ENCODE results near the gene PTPN1. TPM values are rescaled to one million over a fixed set of nuclear protein-coding genes. Genes with fewer than 3 reads are reported as not detected.

Gene PTPN1
- total RNA-seq, 6 experiments from 2014 or later = 37.8 to 46.5 (median 45.2) TPM

- peaks cover 6% of the 10 kb centered on the region; the same call in 1 of the 2 replicates for H3K4me1 Mint-ChIP-seq (ENCODE audit: low read depth)
These were observed 79.6 kb downstream of the PTPN1 start for GRCh38 chr20:50589548-50590347.

GRCh38 chr20:50590348-50590664, 80.1 kb downstream of the PTPN1 start:
- TF ChIP-seq, protein P1, sequence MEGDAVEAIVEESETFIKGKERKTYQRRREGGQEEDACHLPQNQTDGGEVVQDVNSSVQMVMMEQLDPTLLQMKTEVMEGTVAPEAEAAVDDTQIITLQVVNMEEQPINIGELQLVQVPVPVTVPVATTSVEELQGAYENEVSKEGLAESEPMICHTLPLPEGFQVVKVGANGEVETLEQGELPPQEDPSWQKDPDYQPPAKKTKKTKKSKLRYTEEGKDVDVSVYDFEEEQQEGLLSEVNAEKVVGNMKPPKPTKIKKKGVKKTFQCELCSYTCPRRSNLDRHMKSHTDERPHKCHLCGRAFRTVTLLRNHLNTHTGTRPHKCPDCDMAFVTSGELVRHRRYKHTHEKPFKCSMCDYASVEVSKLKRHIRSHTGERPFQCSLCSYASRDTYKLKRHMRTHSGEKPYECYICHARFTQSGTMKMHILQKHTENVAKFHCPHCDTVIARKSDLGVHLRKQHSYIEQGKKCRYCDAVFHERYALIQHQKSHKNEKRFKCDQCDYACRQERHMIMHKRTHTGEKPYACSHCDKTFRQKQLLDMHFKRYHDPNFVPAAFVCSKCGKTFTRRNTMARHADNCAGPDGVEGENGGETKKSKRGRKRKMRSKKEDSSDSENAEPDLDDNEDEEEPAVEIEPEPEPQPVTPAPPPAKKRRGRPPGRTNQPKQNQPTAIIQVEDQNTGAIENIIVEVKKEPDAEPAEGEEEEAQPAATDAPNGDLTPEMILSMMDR (IDR thresholded peaks at IDR 0.05) = no peak
- H3K4me1 Mint-ChIP-seq (ENCODE audit: low read depth) = peaks cover 6% of the 10 kb centered on the region; the same call in 1 of the 2 replicates
- H3K27me3 Mint-ChIP-seq (ENCODE audit: insufficient read depth) = peaks cover 12% of the 10 kb centered on the region
- H3K27ac Mint-ChIP-seq = no peak overlapping the region
- no peak overlapping the region for H3K4me3 Mint-ChIP-seq
- no peak for DNase-seq
- peaks cover 6% of the 10 kb centered on the region for H3K36me3 Mint-ChIP-seq (ENCODE audit: low read depth)
- H3K9me3 Mint-ChIP-seq = no peaks in the 10 kb centered on the region

More at GRCh38 chr20:50589548-50590347, 79.6 kb downstream of the PTPN1 start:
- TF ChIP-seq, protein P1 (IDR thresholded peaks at IDR 0.05) = no peak
- Mint-ChIP-seq H3K4me3 (no peak overlapping the region), H3K27ac (no peak overlapping the region), H3K27me3 (ENCODE audit: insufficient read depth) (peaks cover 10% of the 10 kb centered on the region), H3K36me3 (ENCODE audit: low read depth) (peaks cover 6% of the 10 kb centered on the region), H3K9me3 (no peaks in the 10 kb centered on the region)
- no peak for DNase-seq

- H3K27me3 Mint-ChIP-seq (ENCODE audit: insufficient read depth) = peaks cover 19% of the 10 kb centered on the region
- H3K27ac Mint-ChIP-seq = no peak overlapping the region
- H3K4me1 Mint-ChIP-seq (ENCODE audit: low read depth) = peaks cover 6% of the 10 kb centered on the region; the same call in 1 of the 2 replicates
- H3K9me3 Mint-ChIP-seq = no peaks in the 10 kb centered on the region
- TF ChIP-seq, protein P1 (IDR thresholded peaks at IDR 0.05) = no peak
- H3K36me3 Mint-ChIP-seq (ENCODE audit: low read depth) = peaks cover 6% of the 10 kb centered on the region
- H3K4me3 Mint-ChIP-seq = no peak overlapping the region
- no peak for DNase-seq
These were observed 81.2 kb downstream of the PTPN1 start for GRCh38 chr20:50591233-50591852.

DNA sequence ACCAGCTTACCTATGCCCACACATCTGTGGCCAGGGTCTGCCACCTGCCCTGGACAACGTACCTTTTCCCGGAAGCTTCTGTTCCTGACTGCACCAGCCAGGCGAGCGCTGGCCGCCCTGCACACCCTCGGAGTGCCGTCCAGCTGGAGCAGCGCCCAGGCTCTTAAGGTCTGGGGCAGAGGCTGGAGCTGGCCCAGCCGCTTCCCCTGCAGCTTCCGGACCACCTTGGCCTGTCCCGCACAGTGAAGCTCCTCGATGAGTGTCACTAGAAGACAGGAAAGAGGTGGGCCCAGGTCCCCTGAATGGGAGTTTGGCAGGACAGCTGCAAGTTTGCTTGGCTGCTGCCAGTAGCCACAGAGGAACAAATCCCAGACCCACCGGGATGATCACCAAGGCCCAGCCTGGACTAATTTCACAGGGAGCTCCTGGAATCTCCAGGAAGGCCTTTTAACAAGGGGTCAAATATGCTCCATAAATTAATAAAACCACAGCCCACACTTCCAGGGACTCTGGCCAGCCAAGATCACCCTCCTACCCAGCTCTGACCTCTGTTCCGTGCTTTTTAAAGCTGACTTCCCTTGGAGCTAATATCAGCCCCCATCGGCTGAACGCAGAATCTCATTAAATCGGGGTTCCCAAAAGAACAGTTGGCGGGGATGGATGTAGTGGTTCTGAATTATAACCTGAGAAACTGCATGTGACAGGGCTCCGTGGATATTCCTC, 82.3 kb downstream of the PTPN1 start:
- H3K27me3 Mint-ChIP-seq (ENCODE audit: insufficient read depth) = peaks cover 23% of the 10 kb centered on the region
- no peak for DNase-seq
- no peak overlapping the region for H3K4me3 Mint-ChIP-seq
- H3K27ac Mint-ChIP-seq = no peak overlapping the region; the same call in 1 of the 2 replicates
- H3K4me1 Mint-ChIP-seq (ENCODE audit: low read depth) = peaks cover 6% of the 10 kb centered on the region; the same call in 1 of the 2 replicates
- H3K9me3 Mint-ChIP-seq = no peaks in the 10 kb centered on the region
- TF ChIP-seq, protein P1 (IDR thresholded peaks at IDR 0.05) = no peak
- H3K36me3 Mint-ChIP-seq (ENCODE audit: low read depth) = peaks cover 6% of the 10 kb centered on the region

- Mint-ChIP-seq H3K27ac (no peak overlapping the region; the same call in 1 of the 2 replicates), H3K27me3 (ENCODE audit: insufficient read depth) (peaks cover 23% of the 10 kb centered on the region), H3K4me1 (ENCODE audit: low read depth) (peaks cover 4% of the 10 kb centered on the region; the same call in 1 of the 2 replicates), H3K4me3 (no peak overlapping the region), H3K36me3 (ENCODE audit: low read depth) (peaks cover 5% of the 10 kb centered on the region), H3K9me3 (no peaks in the 10 kb centered on the region)
- TF ChIP-seq, protein P1 (IDR thresholded peaks at IDR 0.05) = no peak
- no peak for DNase-seq
These were observed 82.8 kb downstream of the PTPN1 start for GRCh38 chr20:50593005-50593335.

Data from HFFc6 (cell line).